OCI-LY7 (cell line): ENCODE measurements around the gene TMEM18. TPM values are rescaled to one million over a fixed set of nuclear protein-coding genes. Genes with fewer than 3 reads are reported as not detected.

Experiments
- BruUV-seq: library from RNA; stranded (reverse); fragments of 400-500 nt; replicated peaks from 2 replicates; lab custom pipeline; 2021; lab: Mats Ljungman, UMichigan
- CTCF ChIA-PET: fragments of 300-600 bp; sonication (Branson Sonifier 250); formaldehyde crosslinking; loops from one replicate; lab custom pipeline; 2022; ENCODE audit warnings: antibody characterized with exemption; ENCODE audit not compliant: unreplicated experiment; lab: Charles Lee
- POLR2A ChIA-PET: fragments of 300-600 bp; sonication (Branson Sonifier 250); formaldehyde crosslinking; loops from one replicate; lab custom pipeline; 2022; ENCODE audit warnings: antibody characterized with exemption; lab: Charles Lee
- DNase-seq: peaks from one replicate; pipeline ENCODE4 v3.0.0-alpha.2; 2015; ENCODE audit warnings: low spot score
- H2AFZ ChIP-seq: fragments of 200-600 bp; sonication (generic), shearing (Covaris generic); 2 replicates; pipeline ENCODE4 v1.6.1; 2014; ENCODE audit warnings: mild to moderate bottlenecking, antibody characterized with exemption, low read length, moderate library complexity
- H3K27ac ChIP-seq: fragments of 200-600 bp; sonication (generic); 2 replicates; pipeline ENCODE4 v1.5.1; 2014; ENCODE audit warnings: mixed run types, low read depth, mild to moderate bottlenecking, moderate library complexity, low read length, inconsistent platforms; ENCODE audit not compliant: poor library complexity, severe bottlenecking
- H3K36me3 ChIP-seq: fragments of 200-600 bp; sonication (generic); 2 replicates; pipeline ENCODE4 v1.6.1; 2014; ENCODE audit warnings: mild to moderate bottlenecking, antibody characterized with exemption, low read length, moderate library complexity, mixed read lengths; ENCODE audit not compliant: insufficient read depth
- H3K4me1 ChIP-seq: fragments of 200-600 bp; sonication (generic); 2 replicates; pipeline ENCODE4 v1.5.1; 2014; ENCODE audit warnings: mild to moderate bottlenecking, low read length; ENCODE audit not compliant: insufficient read depth, poor library complexity, severe bottlenecking
- H3K4me2 ChIP-seq: fragments of 200-600 bp; sonication (generic); 2 replicates; pipeline ENCODE4 v1.6.1; 2014; ENCODE audit warnings: mild to moderate bottlenecking, low read length
- H3K4me3 ChIP-seq: fragments of 200-600 bp; sonication (generic); 2 replicates; pipeline ENCODE4 v1.5.1; 2014; ENCODE audit warnings: mild to moderate bottlenecking, low read depth, low read length; ENCODE audit not compliant: poor library complexity, severe bottlenecking
- H3K79me2 ChIP-seq: fragments of 200-600 bp; sonication (generic); 2 replicates; pipeline ENCODE4 v1.6.1; 2016; ENCODE audit warnings: low read depth, mild to moderate bottlenecking, low read length, moderate library complexity, mixed read lengths; ENCODE audit not compliant: insufficient read depth
- H3K9me2 ChIP-seq: fragments of 200-600 bp; sonication (generic); 2 replicates; pipeline ENCODE4 v1.6.1; 2016; ENCODE audit warnings: mild to moderate bottlenecking, low read length, mixed read lengths; ENCODE audit not compliant: insufficient read depth
- H3K9me3 ChIP-seq: fragments of 200-600 bp; sonication (generic); 2 replicates; pipeline ENCODE4 v1.6.1; 2014; ENCODE audit warnings: mild to moderate bottlenecking, mixed run types, low read length, mixed read lengths
- H4K20me1 ChIP-seq: fragments of 200-600 bp; sonication (generic); 2 replicates; pipeline ENCODE4 v1.6.1; 2014; ENCODE audit warnings: mild to moderate bottlenecking, antibody characterized with exemption, low read length, moderate library complexity, mixed read lengths; ENCODE audit not compliant: insufficient read depth
- EZH2phosphoT487 ChIP-seq: fragments of 200-600 bp; sonication (generic); IDR thresholded peaks from 2 replicates; pipeline ENCODE4 v1.6.1; 2018; ENCODE audit warnings: low read depth, borderline replicate concordance, mild to moderate bottlenecking, mixed run types, antibody characterized with exemption, low read length, moderate library complexity, mixed read lengths
- intact Hi-C: fragments of 100-400 bp; cut with micrococcal nuclease; formaldehyde crosslinking; loops from one replicate; pipeline ENCODE4 v1.10.0; 2022; ENCODE audit not compliant: unreplicated experiment
- total RNA-seq, 2 experiments: library from RNA; depleted of rRNA in 1 of 2; stranded (reverse); fragments of >200 nt in 1 of 2; shearing (Covaris generic) in 1 of 2; gene quantifications; 2 replicates each; pipeline ENCODE4 v1.2.3, GENCODE V29; 2014 to 2022
- TF ChIP-seq, protein P1 (sequence below): fragments of 200-600 bp; sonication (generic); conservative IDR thresholded peaks from 2 replicates; pipeline ENCODE4 v1.5.1; 2014; ENCODE audit warnings: mild to moderate bottlenecking, antibody characterized with exemption, low read length, moderate library complexity, mixed read lengths

Gene TMEM18
- total RNA-seq, 2 experiments from 2014 or later = 18.2 to 31.1 TPM

DNA sequence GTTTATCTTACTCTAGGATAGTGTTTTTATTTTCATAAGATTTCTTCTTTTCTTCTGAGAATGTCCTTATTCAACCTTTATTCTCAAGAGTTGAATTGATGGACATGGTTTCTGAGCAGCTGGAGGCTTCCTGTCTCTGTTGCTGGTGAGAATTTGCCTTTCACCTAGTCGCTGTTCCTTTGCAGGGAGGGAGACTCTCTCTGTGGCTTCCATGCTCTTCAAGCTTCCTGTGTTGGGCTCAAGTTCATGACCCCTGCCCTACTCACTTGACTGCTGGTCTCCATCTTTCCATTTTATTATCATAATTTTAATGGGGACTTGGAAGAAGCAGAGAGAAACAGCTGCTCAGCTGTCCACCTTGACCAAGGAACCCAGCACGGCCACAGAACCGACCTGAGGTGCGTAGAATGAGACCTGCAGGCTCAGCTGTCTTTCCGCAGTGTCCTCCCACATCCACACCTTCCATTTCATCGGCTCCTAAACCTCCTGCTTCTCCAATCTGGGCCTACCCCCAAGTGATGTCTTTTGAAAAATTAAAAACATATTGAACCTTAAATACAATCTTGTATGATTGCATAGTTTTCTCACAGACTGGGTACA is 24.2 kb downstream of the TMEM18 start:
- Histone ChIP-seq H3K4me3 (no peak overlapping the region), H3K79me2 (no peaks in the 10 kb centered on the region), H3K9me3 (no peaks in the 10 kb centered on the region), H4K20me1 (no peaks in the 10 kb centered on the region), H2AFZ (no peak overlapping the region), H3K4me1 (no peaks in the 10 kb centered on the region), H3K27ac (no peak overlapping the region), H3K36me3 (no peaks in the 10 kb centered on the region), H3K4me2 (no peak overlapping the region), H3K9me2 (no peaks in the 10 kb centered on the region)
- intact Hi-C loops = no loop called here
- TF ChIP-seq, protein P1, sequence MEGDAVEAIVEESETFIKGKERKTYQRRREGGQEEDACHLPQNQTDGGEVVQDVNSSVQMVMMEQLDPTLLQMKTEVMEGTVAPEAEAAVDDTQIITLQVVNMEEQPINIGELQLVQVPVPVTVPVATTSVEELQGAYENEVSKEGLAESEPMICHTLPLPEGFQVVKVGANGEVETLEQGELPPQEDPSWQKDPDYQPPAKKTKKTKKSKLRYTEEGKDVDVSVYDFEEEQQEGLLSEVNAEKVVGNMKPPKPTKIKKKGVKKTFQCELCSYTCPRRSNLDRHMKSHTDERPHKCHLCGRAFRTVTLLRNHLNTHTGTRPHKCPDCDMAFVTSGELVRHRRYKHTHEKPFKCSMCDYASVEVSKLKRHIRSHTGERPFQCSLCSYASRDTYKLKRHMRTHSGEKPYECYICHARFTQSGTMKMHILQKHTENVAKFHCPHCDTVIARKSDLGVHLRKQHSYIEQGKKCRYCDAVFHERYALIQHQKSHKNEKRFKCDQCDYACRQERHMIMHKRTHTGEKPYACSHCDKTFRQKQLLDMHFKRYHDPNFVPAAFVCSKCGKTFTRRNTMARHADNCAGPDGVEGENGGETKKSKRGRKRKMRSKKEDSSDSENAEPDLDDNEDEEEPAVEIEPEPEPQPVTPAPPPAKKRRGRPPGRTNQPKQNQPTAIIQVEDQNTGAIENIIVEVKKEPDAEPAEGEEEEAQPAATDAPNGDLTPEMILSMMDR = no peak
- TF ChIP-seq EZH2phosphoT487 = no peak
- BruUV-seq = no TSS peak
- no peak for DNase-seq
- ChIA-PET POLR2A (no interaction called here), CTCF (no interaction called here)

DNA sequence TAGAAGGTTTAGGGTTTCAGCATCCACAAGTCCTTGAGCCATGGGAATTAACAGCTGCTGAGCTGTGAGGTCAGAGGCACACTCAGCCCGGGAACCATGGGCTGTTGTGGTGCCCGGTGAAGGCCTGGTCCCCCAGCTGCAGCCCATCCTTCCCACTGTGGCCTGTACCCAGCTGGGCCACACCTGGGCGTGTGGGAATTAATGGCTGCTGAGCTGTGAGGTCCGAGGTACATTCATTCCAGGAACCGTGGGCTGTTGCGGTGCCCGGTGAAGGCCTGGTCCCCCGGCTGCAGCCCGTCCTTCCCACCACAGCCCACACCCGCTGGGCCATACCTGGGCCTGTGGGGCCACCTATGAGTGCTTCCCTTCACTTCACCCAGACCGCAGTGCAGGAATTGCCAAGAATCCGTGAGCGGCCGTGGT is 25.2 kb downstream of the TMEM18 start:
- BruUV-seq = no TSS peak
- POLR2A ChIA-PET = no interaction called here
- H2AFZ ChIP-seq = no peak overlapping the region
- H3K9me3 ChIP-seq = no peaks in the 10 kb centered on the region
- no peak overlapping the region for H3K4me2 ChIP-seq
- CTCF ChIA-PET = no interaction called here
- H3K36me3 ChIP-seq = no peaks in the 10 kb centered on the region
- no peak for TF ChIP-seq EZH2phosphoT487
- TF ChIP-seq, protein P1 = no peak
- no peaks in the 10 kb centered on the region for H3K4me1 ChIP-seq
- no peaks in the 10 kb centered on the region for H4K20me1 ChIP-seq
- no peak overlapping the region for H3K4me3 ChIP-seq
- intact Hi-C loops = no loop called here
- no peaks in the 10 kb centered on the region for H3K9me2 ChIP-seq
- DNase-seq = no peak
- H3K79me2 ChIP-seq = no peaks in the 10 kb centered on the region
- no peak overlapping the region for H3K27ac ChIP-seq
